HG02852 (cell line): ENCODE data around the gene SORCS2.

ENCODE experiments used
- ATAC-seq: cut with Tn5 transposase; IDR thresholded peaks from one replicate; pipeline ENCODE4 v1.9.1; 2021; ENCODE audit warnings: mild to moderate bottlenecking, moderate library complexity; ENCODE audit not compliant: unreplicated experiment

The SORCS2 gene

GRCh38 chr4:7192252-7193029 lies at the start of gene SORCS2:
Gene SORCS2 (plus strand): TSS chr4:7192538.
- no peak for ATAC-seq

- no peak for ATAC-seq
These were observed 47.7 kb upstream of the SORCS2 start for GRCh38 chr4:7144374-7145290.

- no peak for ATAC-seq
These were observed 46.9 kb upstream of the SORCS2 start for GRCh38 chr4:7145291-7145934.

- no peak for ATAC-seq
These were observed 46.1 kb upstream of the SORCS2 start for GRCh38 chr4:7146059-7146785.

- no peak for ATAC-seq
These were observed 45.6 kb upstream of the SORCS2 start for GRCh38 chr4:7146786-7147115.

GRCh38 chr4:7147261-7147660 lies 45.1 kb upstream of the SORCS2 start:
- no peak for ATAC-seq

GRCh38 chr4:7147661-7148310 lies 44.6 kb upstream of the SORCS2 start:
- ATAC-seq: no peak

GRCh38 chr4:7148337-7148736 lies 44.0 kb upstream of the SORCS2 start:
- ATAC-seq: no peak

GRCh38 chr4:7150036-7150635 lies 42.2 kb upstream of the SORCS2 start:
- no peak for ATAC-seq

GRCh38 chr4:7151668-7152227 lies 40.6 kb upstream of the SORCS2 start:
- no peak for ATAC-seq

GRCh38 chr4:7153711-7154110 lies 38.6 kb upstream of the SORCS2 start:
- ATAC-seq: no peak

GRCh38 chr4:7154351-7154981 lies 37.9 kb upstream of the SORCS2 start:
- no peak for ATAC-seq

- no peak for ATAC-seq
These were observed 36.7 kb upstream of the SORCS2 start for GRCh38 chr4:7155590-7156071.

- no peak for ATAC-seq
These were observed 36.0 kb upstream of the SORCS2 start for GRCh38 chr4:7156328-7156727.

- ATAC-seq: no peak
These were observed 35.4 kb upstream of the SORCS2 start for GRCh38 chr4:7156761-7157488.

GRCh38 chr4:7157666-7158065 lies 34.7 kb upstream of the SORCS2 start:
- ATAC-seq: no peak

- ATAC-seq: no peak
These were observed 34.1 kb upstream of the SORCS2 start for GRCh38 chr4:7158081-7158750.

- no peak for ATAC-seq
These were observed 33.3 kb upstream of the SORCS2 start for GRCh38 chr4:7158991-7159390.
